Suprapubic skin (tissue), 4 donors: ENCODE data around the gene RCOR2.

Source experiments
- POLR2A ChIP-seq, 2 donors: fragments of 450-650 bp; IDR thresholded peaks; one replicate each; pipeline ENCODE4 v1.6.1; 2017; ENCODE audit warnings: antibody characterized with exemption in 2 of 2, mild to moderate bottlenecking in 2 of 2, moderate library complexity in 2 of 2
- POLR2AphosphoS5 ChIP-seq, 3 donors: sonication (generic); formaldehyde crosslinking; IDR thresholded peaks; one replicate each; pipeline ENCODE4 v1.6.1; 2017; ENCODE audit warnings: antibody characterized with exemption in 3 of 3
- TF ChIP-seq, protein P1 (sequence below), 2 donors: fragments of 200-600 bp in 1 of 2; fragments of 450-650 bp in 1 of 2; sonication (generic) in 1 of 2; IDR thresholded peaks; one replicate each; pipeline ENCODE4 v1.5.1; 2016 to 2019; ENCODE audit warnings: antibody characterized with exemption in 2 of 2, mild to moderate bottlenecking in 1 of 2, moderate library complexity in 1 of 2

DNA sequence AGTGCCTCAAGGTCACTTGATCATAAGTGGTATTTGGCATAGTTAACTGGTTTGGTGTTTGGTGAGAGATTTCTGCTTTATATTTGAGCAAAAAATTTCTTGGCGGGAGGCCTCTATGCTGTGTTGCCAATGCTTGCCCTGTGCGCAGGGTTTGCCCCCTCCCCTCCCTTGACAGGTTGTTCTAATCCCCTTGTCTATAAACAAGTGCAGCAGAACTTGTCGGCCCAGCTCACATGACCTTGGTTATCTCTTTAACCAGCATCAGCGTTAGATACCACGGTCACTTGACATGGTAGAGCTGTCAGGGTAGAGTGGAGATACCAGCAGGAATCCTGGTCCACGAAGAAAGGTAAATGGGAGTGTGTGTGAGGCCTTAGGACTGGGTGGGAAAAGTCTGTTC, 42.5 kb downstream of the RCOR2 start:
- TF ChIP-seq POLR2AphosphoS5 (IDR thresholded peaks at IDR 0.05) (no peak), POLR2A (IDR thresholded peaks at IDR 0.05) (no peak)
- TF ChIP-seq, protein P1, sequence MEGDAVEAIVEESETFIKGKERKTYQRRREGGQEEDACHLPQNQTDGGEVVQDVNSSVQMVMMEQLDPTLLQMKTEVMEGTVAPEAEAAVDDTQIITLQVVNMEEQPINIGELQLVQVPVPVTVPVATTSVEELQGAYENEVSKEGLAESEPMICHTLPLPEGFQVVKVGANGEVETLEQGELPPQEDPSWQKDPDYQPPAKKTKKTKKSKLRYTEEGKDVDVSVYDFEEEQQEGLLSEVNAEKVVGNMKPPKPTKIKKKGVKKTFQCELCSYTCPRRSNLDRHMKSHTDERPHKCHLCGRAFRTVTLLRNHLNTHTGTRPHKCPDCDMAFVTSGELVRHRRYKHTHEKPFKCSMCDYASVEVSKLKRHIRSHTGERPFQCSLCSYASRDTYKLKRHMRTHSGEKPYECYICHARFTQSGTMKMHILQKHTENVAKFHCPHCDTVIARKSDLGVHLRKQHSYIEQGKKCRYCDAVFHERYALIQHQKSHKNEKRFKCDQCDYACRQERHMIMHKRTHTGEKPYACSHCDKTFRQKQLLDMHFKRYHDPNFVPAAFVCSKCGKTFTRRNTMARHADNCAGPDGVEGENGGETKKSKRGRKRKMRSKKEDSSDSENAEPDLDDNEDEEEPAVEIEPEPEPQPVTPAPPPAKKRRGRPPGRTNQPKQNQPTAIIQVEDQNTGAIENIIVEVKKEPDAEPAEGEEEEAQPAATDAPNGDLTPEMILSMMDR (IDR thresholded peaks at IDR 0.05), result no peak
